G401.6 (cell line): ENCODE results near the gene NARS2.
"Not testable (repeated sequence)": the region's sequence is repeated elsewhere in the genome, so short reads cannot be mapped to it uniquely, and the experiment has no call there.

Experiments
- FAIRE-seq: peaks from 2 replicates; lab custom pipeline; 2012; peaks lifted over from hg19 to GRCh38; lab: Jason Lieb, UNC

Gene NARS2

DNA sequence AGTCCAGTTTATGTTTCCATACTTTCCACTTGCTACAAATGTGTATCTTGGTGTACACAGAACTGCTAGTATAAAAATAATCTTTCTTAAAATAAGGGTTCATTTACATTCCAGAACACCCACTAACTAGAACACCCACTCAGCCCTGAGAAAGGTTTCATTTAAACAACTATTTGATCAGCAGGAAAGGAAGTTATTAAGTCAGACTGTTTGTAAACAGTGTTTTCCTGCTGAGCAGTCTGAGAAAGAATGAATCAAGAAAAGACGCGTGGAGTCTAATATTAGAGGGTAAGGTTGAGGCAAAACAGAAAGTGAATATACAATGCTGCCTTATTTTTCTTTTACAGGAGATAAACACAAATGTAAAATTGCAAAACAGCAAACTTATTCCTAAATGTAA, 32.7 kb downstream of the NARS2 start:
- FAIRE-seq = no peak

GRCh38 chr11:78541537-78541936, 33.1 kb downstream of the NARS2 start:
- no peak for FAIRE-seq

DNA sequence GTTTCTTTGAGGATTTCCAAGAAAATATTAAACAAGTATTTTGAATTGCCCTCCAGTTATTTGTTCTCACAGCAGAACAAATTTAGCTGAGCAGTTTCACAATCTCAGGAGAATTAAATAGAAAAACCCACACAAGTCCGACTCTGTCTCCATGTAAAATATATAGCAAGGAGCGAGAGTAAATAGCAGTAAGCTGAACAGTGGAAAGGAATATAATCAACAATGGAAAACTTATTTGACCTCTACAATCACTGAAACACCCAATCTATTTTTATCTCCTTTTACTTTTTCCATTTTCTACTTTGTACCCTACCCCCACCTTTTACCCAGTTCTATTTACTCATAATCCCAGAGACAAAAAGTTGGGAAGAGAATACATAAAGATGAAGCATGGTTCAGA, 34.4 kb downstream of the NARS2 start:
- FAIRE-seq = no peak

DNA sequence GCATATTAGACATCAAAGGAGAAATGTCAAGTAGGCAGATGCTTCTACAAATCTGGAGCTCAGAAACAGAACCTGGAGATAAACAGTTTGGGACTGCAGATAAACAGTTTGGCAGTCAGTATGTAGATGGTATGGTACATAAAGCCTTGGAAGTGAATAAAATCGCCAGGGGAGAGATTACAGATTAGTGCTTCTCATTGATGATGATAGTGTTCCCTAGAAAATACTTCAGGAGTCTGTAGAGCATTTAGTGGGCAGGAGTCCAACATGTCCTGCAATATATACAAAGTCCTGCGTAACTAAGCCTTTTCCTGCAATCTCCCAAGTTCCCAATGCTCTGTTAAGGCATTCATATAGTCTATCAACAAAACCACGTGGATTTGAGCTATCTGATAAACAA, 35.2 kb downstream of the NARS2 start:
- no peak for FAIRE-seq

GRCh38 chr11:78536933-78537332, 37.7 kb downstream of the NARS2 start:
- FAIRE-seq = no peak

GRCh38 chr11:78535920-78536319, 38.7 kb downstream of the NARS2 start:
- no peak for FAIRE-seq

DNA sequence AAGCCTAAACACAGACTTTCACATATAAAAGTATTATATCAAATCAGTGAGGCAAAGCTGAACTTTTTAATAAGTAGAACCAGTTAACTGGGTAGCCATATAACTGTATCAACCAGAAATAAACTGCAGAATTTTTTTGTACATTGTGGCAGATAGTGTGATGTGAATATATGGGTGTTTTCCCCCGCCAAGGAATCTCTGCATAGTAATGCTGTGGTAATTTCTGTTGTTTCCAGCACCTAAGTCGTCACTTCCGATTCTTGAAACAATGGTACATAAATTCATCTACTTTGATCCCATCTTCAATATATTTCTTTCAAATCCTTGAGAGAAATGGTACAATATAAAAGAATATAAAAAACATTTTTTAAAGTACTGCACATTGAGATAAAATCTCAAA, 39.6 kb downstream of the NARS2 start:
- FAIRE-seq = no peak

- no peak for FAIRE-seq
Observed at GRCh38 chr11:78533399-78533798, 41.3 kb downstream of the NARS2 start.

DNA sequence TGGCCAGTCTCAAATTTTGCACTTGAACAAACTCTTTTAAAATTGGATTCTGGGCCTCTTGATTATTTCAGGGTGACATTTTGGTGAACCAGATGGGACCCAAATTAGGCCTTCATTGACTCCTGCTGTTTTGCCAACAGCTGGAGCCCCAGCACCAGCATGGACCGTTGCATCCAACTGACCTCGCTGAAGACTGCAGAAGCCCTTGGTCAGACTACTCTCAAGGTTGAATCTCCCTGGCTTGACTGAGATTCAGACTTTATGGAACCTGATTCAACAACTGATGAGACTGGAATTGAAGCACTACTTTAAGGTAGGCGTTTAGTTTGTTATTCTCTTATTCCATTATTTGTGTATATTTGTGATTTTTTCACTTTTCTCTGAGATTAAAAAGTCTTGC, 41.7 kb downstream of the NARS2 start:
- FAIRE-seq = no peak

DNA sequence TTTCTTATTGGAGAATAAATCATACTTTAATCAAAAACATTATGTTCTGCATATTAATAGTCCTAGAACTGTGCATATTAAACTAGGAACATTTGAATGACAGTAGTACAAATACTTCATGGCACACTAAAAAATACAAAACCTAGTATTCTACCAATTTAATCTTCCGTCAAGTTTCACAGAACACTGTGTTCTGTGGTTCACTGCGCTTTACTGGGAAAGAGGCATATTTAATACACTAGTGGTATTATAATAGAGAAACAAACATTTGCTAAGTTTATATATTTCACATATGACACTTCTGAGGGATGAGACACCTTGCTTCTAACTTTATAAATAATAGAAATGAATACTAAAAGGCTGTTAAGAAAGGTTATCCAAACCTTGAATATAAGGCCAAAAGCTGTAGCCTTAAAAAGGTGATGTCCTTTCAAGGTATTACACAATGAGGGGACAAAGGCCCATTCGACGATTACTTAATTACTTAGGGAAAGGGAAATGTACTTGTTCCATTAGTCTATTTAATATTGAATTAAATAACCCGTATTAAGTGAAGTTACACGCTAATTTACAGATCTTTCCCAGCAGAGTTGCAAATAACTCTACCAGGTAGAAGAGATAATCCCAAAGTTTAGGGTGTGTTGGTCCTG, 48.0 kb downstream of the NARS2 start:
- peak; percentile 25 for FAIRE-seq

GRCh38 chr11:78525720-78526119, 48.9 kb downstream of the NARS2 start:
- FAIRE-seq = no peak

DNA sequence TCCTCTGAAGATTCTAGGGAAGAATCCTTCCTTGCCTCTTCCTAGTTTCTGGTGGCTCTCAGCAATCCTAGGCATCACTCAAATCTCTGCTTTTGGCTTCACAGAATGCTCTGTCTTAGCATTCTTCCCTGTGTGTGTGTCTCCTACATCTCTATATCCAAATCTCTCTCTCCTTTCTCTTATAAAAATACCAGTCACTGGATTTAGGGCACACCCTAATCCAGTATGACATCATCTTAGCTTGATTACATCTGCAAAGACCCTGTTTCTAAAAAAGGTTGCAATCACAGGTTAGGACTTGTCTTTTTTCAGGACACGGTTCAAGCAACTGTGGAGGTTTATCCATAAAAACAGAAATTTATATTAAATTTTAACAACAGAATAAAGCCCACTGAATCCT, 54.4 kb downstream of the NARS2 start:
- no peak for FAIRE-seq

GRCh38 chr11:78516281-78516680, 58.4 kb downstream of the NARS2 start:
- no peak for FAIRE-seq

DNA sequence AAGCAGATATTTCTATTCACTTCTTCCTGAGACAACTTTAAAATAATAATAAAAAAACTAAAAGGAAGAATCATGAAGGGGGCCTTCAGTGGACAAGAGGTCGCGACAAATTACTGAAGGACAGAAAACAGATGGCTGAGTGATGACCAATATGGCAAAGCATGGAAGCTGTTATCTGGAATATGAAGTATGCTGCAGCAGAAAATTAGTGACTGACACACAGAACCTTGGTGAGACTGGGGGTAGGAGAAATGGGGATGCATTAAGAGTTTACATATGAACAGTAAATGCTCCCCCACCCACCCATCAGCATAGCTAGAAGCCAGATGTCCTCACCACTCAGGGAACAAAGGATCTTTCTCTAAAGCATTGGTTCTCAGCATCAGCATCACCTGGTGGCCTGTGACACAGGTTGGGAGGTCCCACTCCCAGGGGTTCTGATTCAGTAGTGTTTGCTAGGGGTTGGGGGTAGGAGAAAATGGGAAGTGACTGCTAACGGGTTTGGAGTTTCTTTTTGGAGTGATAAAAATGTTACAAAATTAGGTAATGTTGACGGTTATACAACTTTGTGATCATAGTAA, 59.7 kb downstream of the NARS2 start:
- FAIRE-seq = no peak

- FAIRE-seq = not testable (repeated sequence)
Observed at GRCh38 chr11:78513085-78513484, 61.6 kb downstream of the NARS2 start.

GRCh38 chr11:78510597-78510996, 64.1 kb downstream of the NARS2 start:
- FAIRE-seq = no peak

DNA sequence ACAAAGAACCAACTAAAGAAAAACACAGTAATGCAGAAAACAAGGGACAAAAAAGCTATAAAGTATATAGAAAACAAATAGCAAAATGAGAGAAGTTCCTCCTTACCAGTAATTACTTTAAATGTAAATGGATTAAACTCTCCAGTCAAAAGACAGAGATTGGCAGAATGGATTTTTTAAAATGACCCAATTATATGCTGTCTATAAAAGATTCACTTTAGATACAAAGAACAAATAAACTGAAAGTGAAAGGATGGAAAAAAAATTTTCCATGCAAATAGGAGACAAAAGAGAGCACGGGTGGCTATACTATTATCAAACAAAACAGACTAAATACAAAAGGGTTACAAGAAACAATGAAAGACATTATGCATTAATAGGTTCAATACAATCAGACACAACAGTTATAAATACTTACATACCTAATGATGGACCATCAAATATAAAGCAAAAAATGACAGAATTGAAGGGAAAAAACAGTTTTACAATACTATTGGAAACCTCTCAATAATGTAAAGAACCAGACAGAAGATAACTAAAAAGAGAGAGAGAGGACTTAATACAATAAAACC, 64.6 kb downstream of the NARS2 start:
- no peak for FAIRE-seq

DNA sequence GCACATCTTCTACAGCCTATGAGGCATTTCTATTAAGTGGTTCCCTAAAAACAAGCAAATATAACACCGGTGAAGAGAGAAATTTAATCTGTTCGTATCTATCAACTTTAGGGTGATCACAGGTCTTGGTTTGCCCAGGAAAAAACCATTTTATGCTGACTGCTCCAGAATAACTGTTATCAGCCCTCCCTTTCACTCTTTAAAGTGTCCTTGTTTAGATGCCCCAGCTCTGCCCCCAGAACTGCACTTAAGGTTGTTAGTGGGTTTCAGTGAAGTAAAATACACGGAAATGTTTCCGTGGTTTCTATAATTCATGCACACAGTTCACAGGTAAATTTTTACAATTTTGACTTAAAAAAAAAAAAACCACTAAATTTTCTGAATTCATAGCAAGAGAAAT, 70.0 kb downstream of the NARS2 start:
- FAIRE-seq = no peak

DNA sequence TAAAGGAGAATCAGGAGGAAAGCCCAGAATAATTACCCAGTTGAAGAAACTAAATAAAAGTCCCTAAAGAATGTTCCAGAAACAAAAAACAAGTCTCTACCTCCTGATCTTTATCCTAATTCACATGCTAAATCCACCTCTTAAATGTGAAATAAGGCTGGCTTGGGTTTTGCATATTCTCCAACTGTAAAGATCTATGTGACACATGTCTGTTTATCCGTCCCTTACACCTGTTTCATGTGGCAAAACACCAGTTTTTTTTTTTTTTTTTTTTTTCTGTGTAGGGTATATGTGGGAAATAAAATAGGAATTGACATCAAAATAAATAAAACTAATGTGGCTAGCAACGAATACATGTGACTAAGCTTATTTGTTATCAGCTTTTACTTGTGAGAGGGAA, 70.5 kb downstream of the NARS2 start:
- no peak for FAIRE-seq

GRCh38 chr11:78499971-78500370, 74.7 kb downstream of the NARS2 start:
- FAIRE-seq = no peak

DNA sequence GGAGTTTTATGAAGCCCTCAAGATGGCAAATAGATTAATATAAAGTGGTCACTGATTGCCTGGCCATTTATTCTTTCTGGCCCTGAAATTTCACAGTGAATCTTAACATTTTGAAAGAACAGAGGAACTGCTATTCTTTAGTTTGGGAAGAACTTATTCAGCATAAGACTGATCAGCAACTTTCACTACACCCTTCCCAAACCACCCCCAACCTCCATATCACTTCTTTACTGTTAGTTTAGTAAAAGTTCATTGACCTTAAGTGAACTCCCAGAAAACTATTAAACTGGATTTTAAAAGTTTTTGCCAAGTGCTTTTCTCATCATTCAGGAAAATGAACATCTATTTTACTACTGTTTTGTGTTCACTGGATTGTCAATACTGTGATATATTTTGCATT, 77.4 kb downstream of the NARS2 start:
- FAIRE-seq = no peak

- FAIRE-seq = no peak
Observed at GRCh38 chr11:78493413-78493975, 81.2 kb downstream of the NARS2 start.

- no peak for FAIRE-seq
Observed at GRCh38 chr11:78492973-78493372, 81.7 kb downstream of the NARS2 start.

GRCh38 chr11:78489184-78489583, 85.5 kb downstream of the NARS2 start:
- no peak for FAIRE-seq
